Measurements from ENCODE around the gene CES4A.

Gene CES4A

GRCh38 chr16:66996324-66996982, 8.1 kb downstream of the CES4A start:
- Histone ChIP-seq H3K4me3 (ENCODE audit: low read depth in 1 of 2, low read length in 2 of 2) (no peak overlapping the region), H3K36me3 (ENCODE audit: insufficient read depth, low read length) (no peaks in the 10 kb centered on the region), H3K9me3 (ENCODE audit: low read length) (no peaks in the 10 kb centered on the region), H3K4me1 (ENCODE audit: insufficient read depth, low read length) (peaks cover 4% of the 10 kb centered on the region), H3K27ac (ENCODE audit: low read depth, low read length) (no peak overlapping the region), H3K27me3 (ENCODE audit: control insufficient read depth in 1 of 2, insufficient read depth in 2 of 2, low read length in 2 of 2) (no peaks in the 10 kb centered on the region), H3K9ac (ENCODE audit: low read length) (no peak overlapping the region)

- Histone ChIP-seq H3K27me3 (ENCODE audit: control insufficient read depth in 1 of 2, insufficient read depth in 2 of 2, low read length in 2 of 2) (no peaks in the 10 kb centered on the region), H3K4me1 (ENCODE audit: insufficient read depth, low read length) (peaks cover 8% of the 10 kb centered on the region), H3K9me3 (ENCODE audit: low read length) (no peaks in the 10 kb centered on the region), H3K27ac (ENCODE audit: low read depth, low read length) (no peak overlapping the region), H3K36me3 (ENCODE audit: insufficient read depth, low read length) (no peaks in the 10 kb centered on the region), H3K4me3 (ENCODE audit: low read depth in 1 of 2, low read length in 2 of 2) (no peak overlapping the region), H3K9ac (ENCODE audit: low read length) (no peak overlapping the region)
Observed at GRCh38 chr16:66996983-66997358, 8.6 kb downstream of the CES4A start.

DNA sequence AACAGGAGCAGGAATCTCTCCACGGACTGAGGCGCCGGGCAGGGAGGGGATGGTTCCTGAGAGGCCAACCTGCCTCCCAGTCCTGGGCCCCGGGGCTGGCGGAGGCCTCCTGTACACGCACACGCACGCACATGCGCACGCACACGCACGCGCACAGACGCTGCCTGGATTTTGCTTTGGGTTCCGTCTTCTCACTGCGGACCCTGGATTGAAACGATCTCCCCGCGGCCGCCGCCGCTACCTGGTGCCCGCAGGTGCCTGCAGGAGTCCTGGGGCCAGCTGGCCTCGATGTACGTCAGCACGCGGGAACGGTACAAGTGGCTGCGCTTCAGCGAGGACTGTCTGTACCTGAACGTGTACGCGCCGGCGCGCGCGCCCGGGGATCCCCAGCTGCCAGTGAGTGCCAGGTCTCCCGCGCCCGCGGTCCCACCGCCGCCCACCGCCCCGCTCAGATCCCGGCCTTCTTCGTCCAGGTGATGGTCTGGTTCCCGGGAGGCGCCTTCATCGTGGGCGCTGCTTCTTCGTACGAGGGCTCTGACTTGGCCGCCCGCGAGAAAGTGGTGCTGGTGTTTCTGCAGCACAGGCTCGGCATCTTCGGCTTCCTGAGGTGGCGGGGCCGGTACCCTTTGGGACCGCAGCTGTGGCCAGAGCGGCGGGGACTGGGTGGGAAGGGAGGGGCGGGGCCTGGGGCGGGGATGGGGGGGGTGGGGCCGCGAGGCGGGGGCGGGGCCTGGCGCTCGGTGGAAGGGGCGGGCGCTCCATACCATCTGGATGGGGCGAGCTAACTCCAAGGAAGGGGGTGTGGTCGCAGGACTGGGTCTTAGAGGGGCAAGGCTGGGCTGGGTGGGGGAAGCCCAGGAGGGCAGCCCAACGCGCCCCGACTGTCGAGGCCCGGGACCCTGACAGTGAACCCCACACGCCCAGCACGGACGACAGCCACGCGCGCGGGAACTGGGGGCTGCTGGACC, 12.3 kb downstream of the CES4A start:
- Histone ChIP-seq H3K4me3 (ENCODE audit: low read depth in 1 of 2, low read length in 2 of 2) (peak overlapping the region; percentile 45), H3K36me3 (ENCODE audit: insufficient read depth, low read length) (no peaks in the 10 kb centered on the region), H3K9ac (ENCODE audit: low read length) (no peak overlapping the region), H3K27ac (ENCODE audit: low read depth, low read length) (peak overlapping the region; percentile 48), H3K27me3 (ENCODE audit: control insufficient read depth in 1 of 2, insufficient read depth in 2 of 2, low read length in 2 of 2) (no peaks in the 10 kb centered on the region), H3K9me3 (ENCODE audit: low read length) (no peaks in the 10 kb centered on the region), H3K4me1 (ENCODE audit: insufficient read depth, low read length) (peaks cover 8% of the 10 kb centered on the region)

- H3K27ac ChIP-seq (ENCODE audit: low read depth, low read length): no peak overlapping the region
Observed at GRCh38 chr16:67001726-67002125, 13.3 kb downstream of the CES4A start.

DNA sequence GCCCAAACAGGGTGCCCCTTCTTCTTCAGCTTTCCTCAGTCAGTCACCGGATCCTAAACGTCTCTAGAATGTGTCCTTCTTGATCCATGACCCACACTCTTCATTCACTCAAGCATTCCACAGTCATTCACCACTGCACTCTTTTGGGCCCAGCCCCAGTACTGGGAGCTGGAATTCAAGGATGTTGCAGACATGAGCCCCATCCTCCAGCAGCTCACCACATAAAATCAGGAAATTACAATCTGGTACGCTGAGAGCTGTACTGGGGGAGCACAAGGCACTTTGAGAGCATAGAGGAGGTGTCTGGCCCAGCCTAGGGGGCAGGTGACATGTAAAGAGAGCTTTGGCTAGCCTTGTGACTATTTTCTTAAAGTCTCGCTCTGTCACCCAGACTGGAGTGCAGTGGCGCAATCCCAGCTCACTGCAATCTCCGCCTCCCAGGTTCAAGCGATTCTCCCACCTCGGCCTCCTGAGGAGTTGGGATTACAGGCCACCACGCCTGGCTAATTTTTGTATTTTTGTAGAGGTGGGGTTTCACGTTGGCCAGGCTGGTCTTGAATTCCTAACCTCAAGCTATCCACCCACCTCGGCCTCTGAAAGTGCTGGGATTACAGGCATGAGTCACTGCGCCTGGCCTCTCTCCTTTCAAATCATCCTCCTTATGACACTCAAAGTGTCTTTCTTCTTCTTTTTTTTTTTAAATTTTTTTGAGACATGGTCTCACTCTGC, 18.7 kb downstream of the CES4A start:
- H3K36me3 ChIP-seq (ENCODE audit: insufficient read depth, low read length): no peaks in the 10 kb centered on the region
- H3K4me1 ChIP-seq (ENCODE audit: insufficient read depth, low read length): no peaks in the 10 kb centered on the region
- H3K27ac ChIP-seq (ENCODE audit: low read depth, low read length): no peak overlapping the region
- no peak overlapping the region for H3K9ac ChIP-seq (ENCODE audit: low read length)
- H3K4me3 ChIP-seq (ENCODE audit: low read depth in 1 of 2, low read length in 2 of 2): no peak overlapping the region
- H3K9me3 ChIP-seq (ENCODE audit: low read length): no peaks in the 10 kb centered on the region
- no peaks in the 10 kb centered on the region for H3K27me3 ChIP-seq (ENCODE audit: control insufficient read depth in 1 of 2, insufficient read depth in 2 of 2, low read length in 2 of 2)

More at GRCh38 chr16:67001726-67002125, 13.3 kb downstream of the CES4A start:
- Histone ChIP-seq H3K9me3 (ENCODE audit: low read length) (no peaks in the 10 kb centered on the region), H3K4me3 (ENCODE audit: low read depth in 1 of 2, low read length in 2 of 2) (peak overlapping the region in 1 of 2 donors; percentile 43), H3K4me1 (ENCODE audit: insufficient read depth, low read length) (peaks cover 8% of the 10 kb centered on the region), H3K9ac (ENCODE audit: low read length) (no peak overlapping the region), H3K36me3 (ENCODE audit: insufficient read depth, low read length) (no peaks in the 10 kb centered on the region), H3K27me3 (ENCODE audit: control insufficient read depth in 1 of 2, insufficient read depth in 2 of 2, low read length in 2 of 2) (no peaks in the 10 kb centered on the region)

DNA sequence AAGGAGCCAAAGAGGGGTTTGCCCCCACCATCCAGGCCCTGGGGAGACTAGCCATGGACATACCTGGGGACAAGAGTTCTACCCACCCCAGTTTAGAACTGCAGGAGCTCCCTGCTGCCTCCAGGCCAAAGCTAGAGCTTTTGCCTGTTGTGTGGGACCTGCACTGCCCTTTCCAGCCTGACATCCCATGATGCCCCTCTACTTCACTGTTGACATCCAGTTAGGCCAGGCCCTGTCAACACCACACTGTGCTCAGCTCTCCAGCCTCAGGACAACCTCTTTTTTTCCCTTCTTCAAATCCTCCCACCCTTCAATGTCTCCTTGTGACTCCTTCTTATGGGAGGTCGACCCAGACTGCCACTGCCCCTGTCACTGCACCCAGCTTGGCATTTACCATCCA, 20.8 kb downstream of the CES4A start:
- Histone ChIP-seq H3K27ac (ENCODE audit: low read depth, low read length) (no peak overlapping the region), H3K4me3 (ENCODE audit: low read depth in 1 of 2, low read length in 2 of 2) (no peak overlapping the region), H3K4me1 (ENCODE audit: insufficient read depth, low read length) (peaks cover 8% of the 10 kb centered on the region), H3K27me3 (ENCODE audit: control insufficient read depth in 1 of 2, insufficient read depth in 2 of 2, low read length in 2 of 2) (peaks cover 0 to 9% of the 10 kb centered on the region in 2 donors), H3K9me3 (ENCODE audit: low read length) (no peaks in the 10 kb centered on the region), H3K9ac (ENCODE audit: low read length) (no peak overlapping the region), H3K36me3 (ENCODE audit: insufficient read depth, low read length) (no peaks in the 10 kb centered on the region)

GRCh38 chr16:67011274-67011673, 22.9 kb downstream of the CES4A start:
- Histone ChIP-seq H3K36me3 (ENCODE audit: insufficient read depth, low read length) (no peaks in the 10 kb centered on the region), H3K27ac (ENCODE audit: low read depth, low read length) (no peak overlapping the region), H3K27me3 (ENCODE audit: control insufficient read depth in 1 of 2, insufficient read depth in 2 of 2, low read length in 2 of 2) (peaks cover 0 to 9% of the 10 kb centered on the region in 2 donors), H3K4me1 (ENCODE audit: insufficient read depth, low read length) (peaks cover 8% of the 10 kb centered on the region), H3K9ac (ENCODE audit: low read length) (no peak overlapping the region), H3K4me3 (ENCODE audit: low read depth in 1 of 2, low read length in 2 of 2) (no peak overlapping the region), H3K9me3 (ENCODE audit: low read length) (no peaks in the 10 kb centered on the region)

DNA sequence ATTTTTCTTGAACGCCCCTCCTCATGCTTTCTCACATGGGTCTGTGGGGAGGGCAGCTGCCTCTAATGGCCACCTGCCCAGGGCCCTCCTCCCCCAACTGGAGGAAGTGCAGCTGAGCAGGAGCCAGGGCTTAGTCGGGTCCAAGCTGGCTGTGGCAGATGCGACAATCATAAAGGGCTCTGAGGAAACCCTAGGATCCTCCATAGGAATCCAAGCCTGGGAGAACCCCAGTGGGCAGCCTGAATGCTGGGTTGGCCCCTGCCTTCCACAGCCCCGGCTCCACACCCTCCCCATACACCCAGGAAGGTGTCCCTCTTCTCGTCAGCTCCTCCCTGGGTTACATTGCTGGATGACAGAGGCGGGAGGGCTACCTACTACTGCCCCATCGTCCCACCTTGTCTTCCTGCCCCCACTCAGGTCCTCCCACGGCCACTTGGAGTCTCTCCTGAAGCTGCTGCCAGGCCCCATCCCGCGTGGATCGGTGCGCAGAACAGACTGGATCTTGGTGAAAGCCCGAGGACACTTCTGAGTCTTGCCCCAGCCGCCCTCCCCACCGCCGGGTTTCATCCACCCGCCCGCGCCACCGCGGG, 24.9 kb downstream of the CES4A start:
- Histone ChIP-seq H3K9me3 (ENCODE audit: low read length) (no peaks in the 10 kb centered on the region), H3K36me3 (ENCODE audit: insufficient read depth, low read length) (no peaks in the 10 kb centered on the region), H3K4me3 (ENCODE audit: low read depth in 1 of 2, low read length in 2 of 2) (peak overlapping the region; percentile 12 to 64), H3K27ac (ENCODE audit: low read depth, low read length) (no peak overlapping the region), H3K4me1 (ENCODE audit: insufficient read depth, low read length) (peaks cover 8% of the 10 kb centered on the region), H3K9ac (ENCODE audit: low read length) (no peak overlapping the region), H3K27me3 (ENCODE audit: control insufficient read depth in 1 of 2, insufficient read depth in 2 of 2, low read length in 2 of 2) (peaks cover 0 to 9% of the 10 kb centered on the region in 2 donors)

DNA sequence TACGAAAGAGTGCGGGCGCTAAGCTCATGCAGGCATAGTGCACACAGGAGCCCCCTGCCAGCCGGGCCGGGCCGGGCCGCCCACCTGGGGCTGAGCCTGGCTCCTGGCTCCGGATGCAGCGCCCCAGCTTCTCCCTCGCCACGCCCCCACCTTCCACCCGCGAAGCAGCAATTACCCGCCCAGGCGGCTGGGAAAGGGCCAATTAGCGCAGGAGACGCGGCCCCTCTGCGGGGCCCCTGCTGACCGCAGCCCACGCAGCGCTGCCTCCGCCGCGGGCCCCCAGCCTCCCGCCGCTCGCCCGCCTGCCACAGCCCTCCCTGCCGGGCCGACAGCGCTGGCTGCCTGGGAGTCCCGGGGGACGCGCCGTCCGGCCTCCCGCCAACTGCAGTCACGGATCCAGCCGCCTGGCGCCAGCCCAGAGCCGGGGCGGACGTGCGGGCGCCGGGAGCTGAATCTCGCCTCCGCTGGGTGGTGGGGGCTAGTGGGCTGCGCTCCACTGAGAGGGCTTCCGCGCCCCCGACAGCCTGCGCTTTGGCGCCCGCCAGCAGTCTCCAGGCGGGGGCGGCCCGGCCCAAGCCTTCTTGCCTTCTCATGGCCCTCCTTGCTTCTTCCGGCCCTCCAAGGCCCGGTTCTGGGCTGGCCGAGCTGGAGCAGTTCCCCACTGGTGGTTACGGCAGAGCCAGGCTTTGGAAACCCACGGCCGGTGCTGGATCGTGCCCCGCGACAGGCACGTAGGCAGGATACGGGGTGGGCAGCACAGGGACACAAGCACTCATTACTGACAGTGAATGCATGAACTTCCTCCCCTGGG, 25.6 kb downstream of the CES4A start:
- no peak overlapping the region for H3K9ac ChIP-seq (ENCODE audit: low read length)
- peaks cover 0 to 9% of the 10 kb centered on the region in 2 donors for H3K27me3 ChIP-seq (ENCODE audit: control insufficient read depth in 1 of 2, insufficient read depth in 2 of 2, low read length in 2 of 2)
- H3K27ac ChIP-seq (ENCODE audit: low read depth, low read length): no peak overlapping the region
- no peaks in the 10 kb centered on the region for H3K36me3 ChIP-seq (ENCODE audit: insufficient read depth, low read length)
- peaks cover 8% of the 10 kb centered on the region for H3K4me1 ChIP-seq (ENCODE audit: insufficient read depth, low read length)
- no peaks in the 10 kb centered on the region for H3K9me3 ChIP-seq (ENCODE audit: low read length)
- H3K4me3 ChIP-seq (ENCODE audit: low read depth in 1 of 2, low read length in 2 of 2): peak overlapping the region; percentile 12 to 64

- H3K4me1 ChIP-seq (ENCODE audit: insufficient read depth, low read length): peaks cover 8% of the 10 kb centered on the region
- no peaks in the 10 kb centered on the region for H3K9me3 ChIP-seq (ENCODE audit: low read length)
- H3K36me3 ChIP-seq (ENCODE audit: insufficient read depth, low read length): no peaks in the 10 kb centered on the region
- H3K27ac ChIP-seq (ENCODE audit: low read depth, low read length): no peak overlapping the region
- peaks cover 0 to 9% of the 10 kb centered on the region in 2 donors for H3K27me3 ChIP-seq (ENCODE audit: control insufficient read depth in 1 of 2, insufficient read depth in 2 of 2, low read length in 2 of 2)
- no peak overlapping the region for H3K9ac ChIP-seq (ENCODE audit: low read length)
- H3K4me3 ChIP-seq (ENCODE audit: low read depth in 1 of 2, low read length in 2 of 2): peak overlapping the region; percentile 12 to 64
Observed at GRCh38 chr16:67014634-67015312, 26.4 kb downstream of the CES4A start.

All from muscle layer of colon (tissue), 2 donors.